ENCODE results near the gene ITGB3BP. TPM values are rescaled to one million over a fixed set of nuclear protein-coding genes. Genes with fewer than 3 reads are reported as not detected.

Gene ITGB3BP
- total and polyA plus RNA-seq, 2 of the 13 experiments (the other 11 are each of a cell fraction or from before 2014, with no cell fraction given): 19.0 to 46.5 TPM

DNA sequence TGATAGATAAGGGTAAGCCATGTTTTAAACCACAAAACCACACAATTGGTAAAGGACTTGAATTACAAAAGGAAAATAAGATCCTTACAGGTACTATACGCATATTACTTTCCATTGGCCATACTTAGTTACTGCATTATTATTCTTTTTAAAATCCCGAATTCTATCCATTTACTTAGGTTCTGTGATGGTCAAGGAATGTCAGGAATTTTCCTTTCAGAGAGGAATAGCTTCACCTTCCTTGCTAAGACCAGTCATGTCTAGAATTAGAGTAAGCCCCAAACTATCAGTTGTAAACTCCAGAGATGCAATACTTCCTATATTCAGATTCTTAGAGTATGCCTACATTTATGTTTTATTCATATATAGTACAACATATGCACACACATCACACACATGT is 14.0 kb upstream of the ITGB3BP start (continued):
- no peak for TF ChIP-seq ZFP41 (CRISPR knock-in tag; IDR thresholded peaks at IDR 0.05; ENCODE audit: borderline replicate concordance)
- TF ChIP-seq NR2F2 (IDR thresholded peaks at IDR 0.05; ENCODE audit: borderline replicate concordance, low read depth): no peak
- no peak for TF ChIP-seq HOXA7 (CRISPR knock-in tag; IDR thresholded peaks at IDR 0.05)
- TF ChIP-seq GATAD2A (CRISPR knock-in tag; IDR thresholded peaks at IDR 0.05): no peak
- no peak for TF ChIP-seq MAFG (CRISPR knock-in tag; IDR thresholded peaks at IDR 0.05)

DNA sequence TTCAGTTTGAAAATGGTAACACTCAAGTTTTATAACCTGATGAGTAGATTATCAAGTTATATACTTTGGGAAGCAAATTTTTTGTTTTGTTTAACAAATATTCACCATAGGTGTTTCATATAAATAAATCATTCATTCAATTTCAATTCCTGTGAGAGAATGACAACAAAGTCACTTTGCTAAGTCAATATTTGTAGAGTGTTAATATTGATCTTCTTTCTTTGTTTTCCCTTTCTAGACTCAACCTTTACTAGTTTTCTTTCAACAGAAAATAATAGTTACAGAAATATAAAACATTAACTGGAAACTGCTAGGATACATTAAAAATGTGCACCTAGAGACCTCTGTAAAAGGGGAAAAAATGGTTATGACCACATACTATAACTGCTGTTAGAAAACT is 11.4 kb upstream of the ITGB3BP start:
- in situ Hi-C loops (cut with HindIII; ENCODE audit: extremely low pct_ligation_motif_present, low pct_unique_long_range_greater_than_20kb) (loop anchor here (5.0 to 25.0 kb wide), 2 partner anchors 207 to 522 kb away; no protein-coding TSS in a partner anchor), intact Hi-C loops (cut with micrococcal nuclease; ENCODE audit: unreplicated experiment) (no loop called here)
- H3K4me1 ChIP-seq (ENCODE audit: insufficient read depth, low read length): peaks cover 6% of the 10 kb centered on the region; the same call in 1 of the 2 replicates
- H3K9ac ChIP-seq (ENCODE audit: insufficient read depth, low read depth, low read length): no peak overlapping the region
- H3K9me3 ChIP-seq (ENCODE audit: low read length): no peaks in the 10 kb centered on the region
- no peaks in the 10 kb centered on the region for H3K79me2 ChIP-seq (ENCODE audit: insufficient read depth, low read length)
- H3K4me3 ChIP-seq (replicated peaks in 1 of 3; ENCODE audit: insufficient read depth in 1 of 3, low read depth in 2 of 3, low read length in 3 of 3): no peak overlapping the region
- H3K4me2 ChIP-seq (ENCODE audit: low read depth, low read length): no peak overlapping the region
- no peaks in the 10 kb centered on the region for H3K36me3 ChIP-seq (replicated peaks in 1 of 2; ENCODE audit: control insufficient read depth in 1 of 2, insufficient read depth in 2 of 2, low read length in 2 of 2)
- H3K27me3 ChIP-seq (ENCODE audit: control insufficient read depth in 1 of 2, insufficient read depth in 2 of 2, low read length in 2 of 2): no peaks in the 10 kb centered on the region
- no peak for TF ChIP-seq KDM6A (CRISPR knock-in tag; IDR thresholded peaks at IDR 0.05; ENCODE audit: low read depth)
- TF ChIP-seq SOX5 (CRISPR knock-in tag; IDR thresholded peaks at IDR 0.05; ENCODE audit: borderline replicate concordance): peak; percentile 50; the same call in 1 of the 2 replicates
- TF ChIP-seq FOXA1 (IDR thresholded peaks at IDR 0.05): peak; percentile 57; the same call in 1 of the 2 replicates
- no peak for TF ChIP-seq FOXA1 (CRISPR knock-in tag; IDR thresholded peaks at IDR 0.05)
- no peak for TF ChIP-seq YEATS4 (CRISPR knock-in tag; IDR thresholded peaks at IDR 0.05; ENCODE audit: borderline replicate concordance)
- 0 out of 2 replicates have a peak, but pooled peaks have one; percentile 15 for TF ChIP-seq ZNF24 (IDR thresholded peaks at IDR 0.05)
- TF ChIP-seq SOX13 (IDR thresholded peaks at IDR 0.05): no peak
- TF ChIP-seq SOX13 (CRISPR knock-in tag; conservative IDR thresholded peaks at IDR 0.05 in 1 of 2, IDR thresholded peaks at IDR 0.05 in 1 of 2): peak in 1 of 2 experiments; percentile 45; a peak in 1 of 4 replicates
- POLR2A ChIA-PET: no interaction called here
- H3K27ac ChIP-seq (ENCODE audit: extremely low read length, insufficient read depth, low read length): no peak overlapping the region
- CTCF ChIA-PET (ENCODE audit: low intra/inter-chr PET ratio, low total read pairs): no interaction called here
- BruUV-seq (replicated peaks): no TSS peak
- DNase-seq (ENCODE audit: low spot score) (no peak), FAIRE-seq (no peak), ATAC-seq (no peak)
- H4K20me1 ChIP-seq (ENCODE audit: insufficient read depth, low read length): no peaks in the 10 kb centered on the region
- no peak overlapping the region for H2AFZ ChIP-seq (ENCODE audit: low read length)
